GM19025 (cell line): ENCODE results near the gene ZFP2.

Source experiments
- ATAC-seq: cut with Tn5 transposase; IDR thresholded peaks from one replicate; pipeline ENCODE4 v1.9.1; 2021; ENCODE audit warnings: mild to moderate bottlenecking, low read depth, moderate library complexity; ENCODE audit not compliant: unreplicated experiment

Gene ZFP2

DNA sequence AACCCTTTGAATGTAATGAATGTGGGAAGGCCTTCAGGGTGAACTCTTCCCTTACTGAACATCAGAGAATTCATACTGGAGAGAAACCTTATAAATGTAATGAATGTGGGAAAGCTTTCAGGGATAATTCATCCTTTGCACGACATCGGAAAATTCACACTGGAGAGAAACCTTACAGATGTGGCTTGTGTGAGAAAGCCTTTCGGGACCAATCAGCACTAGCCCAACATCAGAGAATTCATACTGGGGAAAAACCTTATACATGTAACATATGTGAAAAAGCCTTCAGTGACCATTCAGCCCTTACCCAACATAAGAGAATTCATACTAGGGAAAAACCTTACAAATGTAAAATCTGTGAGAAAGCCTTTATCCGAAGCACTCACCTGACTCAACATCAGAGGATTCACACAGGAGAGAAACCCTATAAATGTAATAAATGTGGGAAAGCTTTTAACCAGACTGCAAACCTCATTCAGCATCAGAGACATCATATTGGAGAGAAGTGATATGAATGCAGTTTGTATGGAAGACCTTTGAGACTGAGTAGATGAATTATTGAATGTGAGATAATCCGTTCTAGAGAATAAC, 69.8 kb downstream of the ZFP2 start:
- ATAC-seq = no peak

DNA sequence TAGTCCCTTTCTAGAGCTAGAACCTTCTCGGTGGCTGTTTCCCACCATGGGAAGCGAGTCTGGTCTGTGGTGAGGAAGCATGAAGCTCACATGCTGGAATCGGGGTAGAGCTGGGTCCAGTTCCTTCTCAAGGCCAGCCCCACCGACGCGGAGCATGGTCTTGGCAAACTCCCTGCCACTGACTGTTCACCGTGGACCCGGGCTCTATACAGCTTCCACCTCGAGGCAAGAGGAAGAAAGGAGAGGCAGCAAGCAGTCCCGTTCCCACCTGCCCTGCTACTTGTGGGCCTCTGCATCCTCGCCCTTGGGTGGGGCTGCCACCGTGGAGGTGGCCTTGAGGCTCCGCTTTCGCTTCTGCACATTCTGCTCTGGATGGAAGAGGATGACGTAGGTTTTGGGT, 85.7 kb downstream of the ZFP2 start:
- no peak for ATAC-seq
